Erythroblast (primary cell): ENCODE results near the gene CHN2.

ENCODE experiments used
- DNase-seq, 2 experiments: peaks; one replicate each; lab custom pipeline; 2025; lab: John Stamatoyannopoulos, UW
- GATA1 ChIP-seq: IDR thresholded peaks from 2 replicates; pipeline ENCODE4 v1.6.1; 2011; ENCODE audit warnings: low read depth, mild to moderate bottlenecking, control low read depth, low read length, moderate library complexity
- POLR2A ChIP-seq: IDR thresholded peaks from 2 replicates; pipeline ENCODE4 v1.6.1; 2011; ENCODE audit warnings: mild to moderate bottlenecking, low read length

CHN2 gene

GRCh38 chr7:29418056-29418455, 223.5 kb downstream of the CHN2 start:
- TF ChIP-seq GATA1 (no peak), POLR2A (no peak)

GRCh38 chr7:29418651-29419050, 224.1 kb downstream of the CHN2 start:
- no peak for DNase-seq
- TF ChIP-seq POLR2A (no peak), GATA1 (no peak)

More at GRCh38 chr7:29418056-29418455, 223.5 kb downstream of the CHN2 start:
- DNase-seq: no peak

- DNase-seq: no peak
- TF ChIP-seq POLR2A: no peak
- no peak for TF ChIP-seq GATA1
These were observed 225.4 kb downstream of the CHN2 start for GRCh38 chr7:29420011-29420410.

GRCh38 chr7:29421010-29421956, 226.7 kb downstream of the CHN2 start:
- no peak for TF ChIP-seq GATA1
- TF ChIP-seq POLR2A: no peak
- DNase-seq: no peak

GRCh38 chr7:29422829-29423228, 228.3 kb downstream of the CHN2 start:
- no peak for TF ChIP-seq GATA1
- no peak for TF ChIP-seq POLR2A

GRCh38 chr7:29424295-29424983, 229.9 kb downstream of the CHN2 start:
- no peak for TF ChIP-seq POLR2A
- no peak for TF ChIP-seq GATA1
- DNase-seq: no peak

More at GRCh38 chr7:29422829-29423228, 228.3 kb downstream of the CHN2 start:
- DNase-seq: no peak

GRCh38 chr7:29424984-29425309, 230.4 kb downstream of the CHN2 start:
- TF ChIP-seq GATA1 (no peak), POLR2A (no peak)
- no peak for DNase-seq

- DNase-seq: no peak
- TF ChIP-seq POLR2A: no peak
- no peak for TF ChIP-seq GATA1
These were observed 232.0 kb downstream of the CHN2 start for GRCh38 chr7:29426587-29426986.

- no peak for DNase-seq
- no peak for TF ChIP-seq GATA1
- no peak for TF ChIP-seq POLR2A
These were observed 234.8 kb downstream of the CHN2 start for GRCh38 chr7:29429401-29429800.

- no peak for TF ChIP-seq GATA1
- TF ChIP-seq POLR2A: no peak
- DNase-seq: no peak
These were observed 235.8 kb downstream of the CHN2 start for GRCh38 chr7:29430279-29430949.

- no peak for DNase-seq
- TF ChIP-seq POLR2A (no peak), GATA1 (no peak)
These were observed 237.1 kb downstream of the CHN2 start for GRCh38 chr7:29431686-29432085.

- no peak for DNase-seq
- no peak for TF ChIP-seq GATA1
- no peak for TF ChIP-seq POLR2A
These were observed 238.1 kb downstream of the CHN2 start for GRCh38 chr7:29432721-29433120.

- TF ChIP-seq POLR2A (no peak), GATA1 (no peak)
- no peak for DNase-seq
These were observed 239.8 kb downstream of the CHN2 start for GRCh38 chr7:29434380-29434768.

GRCh38 chr7:29435167-29435566, 240.6 kb downstream of the CHN2 start:
- DNase-seq: no peak
- TF ChIP-seq POLR2A: no peak
- TF ChIP-seq GATA1: no peak
